Stomach (tissue), 9 donors: ENCODE measurements around the gene CCDC66. TPM values are rescaled to one million over a fixed set of nuclear protein-coding genes. Genes with fewer than 3 reads are reported as not detected.

Experiments used
- DNase-seq, 2 donors: peaks; one replicate each; pipeline versions ENCODE4 v3.0.0 to v3.0.0-alpha.2; 2013 to 2019
- H3K27ac ChIP-seq, 5 donors: fragments of 200-600 bp in 4 of 5; sonication (generic) in 4 of 5; one replicate each; pipeline ENCODE4 v1.5.1; 2013 to 2019; ENCODE audit warnings: mild to moderate bottlenecking in 1 of 5, moderate library complexity in 1 of 5
- H3K27me3 ChIP-seq, 3 donors: fragments of 200-600 bp; sonication (generic); one replicate each; pipeline ENCODE4 v1.5.1; 2017 to 2019; ENCODE audit warnings: mixed run types in 1 of 3
- H3K36me3 ChIP-seq, 4 donors: fragments of 200-600 bp; sonication (generic); 1 replicate in 3 of 4; 2 replicates in 1 of 4; pipeline ENCODE4 v1.5.1; 2016 to 2019
- H3K4me1 ChIP-seq, 4 donors: fragments of 200-600 bp; sonication (generic); one replicate each; pipeline ENCODE4 v1.5.1; 2016 to 2019
- H3K4me3 ChIP-seq, 4 donors: fragments of 200-600 bp; sonication (generic) in 3 of 4; one replicate each; pipeline ENCODE4 v1.5.1; 2016 to 2019; ENCODE audit warnings: mild to moderate bottlenecking in 1 of 4
- H3K9me3 ChIP-seq, 4 donors: fragments of 200-600 bp; sonication (generic); one replicate each; pipeline ENCODE4 v1.5.1; 2016 to 2019
- CTCF ChIP-seq, 7 experiments: fragments of 450-650 bp in 4 of 7; fragments of 200-600 bp in 3 of 7; sonication (generic) in 3 of 7; IDR thresholded peaks; one replicate each; pipeline ENCODE4 v1.5.1; 2016 to 2019; ENCODE audit warnings: antibody characterized with exemption in 7 of 7, control low read depth in 2 of 7, mild to moderate bottlenecking in 1 of 7
- EP300 ChIP-seq: sonication (generic); formaldehyde crosslinking; IDR thresholded peaks from one replicate; pipeline ENCODE4 v1.6.1; 2017; ENCODE audit warnings: antibody characterized with exemption
- POLR2A ChIP-seq, 4 donors: fragments of 450-650 bp; IDR thresholded peaks; one replicate each; pipeline ENCODE4 v1.6.1; 2016; ENCODE audit warnings: antibody characterized with exemption in 4 of 4, control low read depth in 2 of 4, mild to moderate bottlenecking in 1 of 4, moderate library complexity in 1 of 4
- POLR2AphosphoS5 ChIP-seq, 3 donors: sonication (generic); formaldehyde crosslinking; IDR thresholded peaks; one replicate each; pipeline ENCODE4 v1.6.1; 2016; ENCODE audit warnings: antibody characterized with exemption in 3 of 3
- WGBS, 5 donors: extraction: QIAGEN DNeasy Blood & Tissue Kit in 3 of 5; methylation state at CpG; one replicate each; pipeline versions ENCODE4 v1.1.5 to v1.1.7; 2013 to 2018; 5-methylcytosine and 5-hydroxymethylcytosine counted together
- intact Hi-C: fragments of 100-400 bp; cut with DNase I; formaldehyde crosslinking; loops from one replicate; pipeline ENCODE4 v1.15.1; 2023; ENCODE audit warnings: low total_unique reads
- polyA plus RNA-seq, 3 donors: library from polyadenylated mRNA; stranded (reverse); fragments of 200-250 nt; gene quantifications; one replicate each; pipeline ENCODE4 v1.2.3, GENCODE V29; 2013
- total RNA-seq, 5 donors: library from RNA; depleted of rRNA; stranded (reverse); fragments of >200 nt; gene quantifications; one replicate each; pipeline versions ENCODE4 v1.1.0 to v1.2.3, GENCODE V29; 2014 to 2016
- donor health status: healthy with polysubstance abuse.
- donor health status: Bipolar disorder and iron deficiency.
- donor health status: healthy.

Gene CCDC66
- total and polyA plus RNA-seq, 8 donors: 3.5 to 66.3 (median 9.5) TPM

- no peak for DNase-seq
- H3K36me3 ChIP-seq: peaks cover 17 to 48% (median 46%) of the 10 kb centered on the region in 4 donors
- 83 to 91% (median 86%) methylated on average over 7 of the region's 7 CpGs for WGBS, 5 donors
- no peak overlapping the region for H3K4me3 ChIP-seq
- H3K27me3 ChIP-seq: no peaks in the 10 kb centered on the region
- H3K9me3 ChIP-seq: peaks cover 0 to 6% (median 0%) of the 10 kb centered on the region in 4 donors
- no peak overlapping the region for H3K27ac ChIP-seq
- TF ChIP-seq POLR2A (IDR thresholded peaks at IDR 0.05) (no peak), EP300 (no peak), POLR2AphosphoS5 (IDR thresholded peaks at IDR 0.05) (no peak), CTCF (IDR thresholded peaks at IDR 0.05) (no peak)
- H3K4me1 ChIP-seq: peaks cover 0 to 9% (median 2%) of the 10 kb centered on the region in 4 donors
- intact Hi-C loops: no loop called here
Observed at GRCh38 chr3:56610669-56611335, 53.8 kb downstream of the CCDC66 start.

GRCh38 chr3:56611364-56611763 is 54.4 kb downstream of the CCDC66 start:
- Histone ChIP-seq H3K27me3 (no peaks in the 10 kb centered on the region), H3K27ac (no peak overlapping the region), H3K36me3 (peaks cover 12 to 48% (median 46%) of the 10 kb centered on the region in 4 donors), H3K9me3 (no peaks in the 10 kb centered on the region), H3K4me3 (no peak overlapping the region), H3K4me1 (peaks cover 0 to 9% (median 2%) of the 10 kb centered on the region in 4 donors)
- DNase-seq: no peak
- WGBS, 5 donors: 73 to 94% (median 86%) methylated on average over 7 to 8 of the region's 8 CpGs
- TF ChIP-seq EP300: no peak
- intact Hi-C loops: no loop called here

- intact Hi-C loops: no loop called here
- WGBS, 5 donors: 87 to 91% (median 88%) methylated on average over 6 of the region's 6 CpGs
Observed at GRCh38 chr3:56612146-56612545, 55.2 kb downstream of the CCDC66 start.

GRCh38 chr3:56613016-56613415 is 56.0 kb downstream of the CCDC66 start:
- DNase-seq: no peak
- peaks cover 12 to 56% (median 49%) of the 10 kb centered on the region in 4 donors for H3K36me3 ChIP-seq
- 91 to 100% (median 100%) methylated on average over 1 of the region's 1 CpG for WGBS, 5 donors
- intact Hi-C loops: no loop called here
- H3K4me1 ChIP-seq: peaks cover 0 to 10% (median 2%) of the 10 kb centered on the region in 4 donors
- no peaks in the 10 kb centered on the region for H3K9me3 ChIP-seq
- no peak overlapping the region for H3K4me3 ChIP-seq
- TF ChIP-seq POLR2A (IDR thresholded peaks at IDR 0.05) (no peak), POLR2AphosphoS5 (IDR thresholded peaks at IDR 0.05) (no peak), CTCF (IDR thresholded peaks at IDR 0.05) (no peak), EP300 (no peak)
- no peaks in the 10 kb centered on the region for H3K27me3 ChIP-seq
- H3K27ac ChIP-seq: no peak overlapping the region

More at GRCh38 chr3:56612146-56612545, 55.2 kb downstream of the CCDC66 start:
- Histone ChIP-seq H3K27ac (no peak overlapping the region), H3K36me3 (peaks cover 9 to 48% (median 46%) of the 10 kb centered on the region in 4 donors), H3K9me3 (no peaks in the 10 kb centered on the region), H3K4me3 (no peak overlapping the region), H3K27me3 (no peaks in the 10 kb centered on the region), H3K4me1 (peaks cover 0 to 9% (median 2%) of the 10 kb centered on the region in 4 donors)
- no peak for TF ChIP-seq POLR2A (IDR thresholded peaks at IDR 0.05)
- TF ChIP-seq POLR2AphosphoS5 (IDR thresholded peaks at IDR 0.05): no peak
- no peak for TF ChIP-seq CTCF (IDR thresholded peaks at IDR 0.05)
- TF ChIP-seq EP300: no peak
- no peak for DNase-seq

GRCh38 chr3:56616478-56617006 is 59.6 kb downstream of the CCDC66 start:
- Histone ChIP-seq H3K27ac (no peak overlapping the region), H3K27me3 (no peaks in the 10 kb centered on the region), H3K4me3 (no peak overlapping the region), H3K4me1 (peaks cover 0 to 9% (median 2%) of the 10 kb centered on the region in 4 donors), H3K36me3 (peaks cover 36 to 90% (median 73%) of the 10 kb centered on the region in 4 donors), H3K9me3 (no peaks in the 10 kb centered on the region)
- no peak for TF ChIP-seq EP300
- TF ChIP-seq POLR2AphosphoS5 (IDR thresholded peaks at IDR 0.05): no peak
- no peak for TF ChIP-seq POLR2A (IDR thresholded peaks at IDR 0.05)
- TF ChIP-seq CTCF (IDR thresholded peaks at IDR 0.05): no peak
- 76 to 93% (median 86%) methylated on average over 2 of the region's 2 CpGs for WGBS, 5 donors
- intact Hi-C loops: no loop called here
- DNase-seq: no peak
